ENCODE measurements around the gene PROZ. TPM values are rescaled to one million over a fixed set of nuclear protein-coding genes. Genes with fewer than 3 reads are reported as not detected.

PROZ gene
- total RNA-seq, 1 experiment from 2014 or later, result not detected

DNA sequence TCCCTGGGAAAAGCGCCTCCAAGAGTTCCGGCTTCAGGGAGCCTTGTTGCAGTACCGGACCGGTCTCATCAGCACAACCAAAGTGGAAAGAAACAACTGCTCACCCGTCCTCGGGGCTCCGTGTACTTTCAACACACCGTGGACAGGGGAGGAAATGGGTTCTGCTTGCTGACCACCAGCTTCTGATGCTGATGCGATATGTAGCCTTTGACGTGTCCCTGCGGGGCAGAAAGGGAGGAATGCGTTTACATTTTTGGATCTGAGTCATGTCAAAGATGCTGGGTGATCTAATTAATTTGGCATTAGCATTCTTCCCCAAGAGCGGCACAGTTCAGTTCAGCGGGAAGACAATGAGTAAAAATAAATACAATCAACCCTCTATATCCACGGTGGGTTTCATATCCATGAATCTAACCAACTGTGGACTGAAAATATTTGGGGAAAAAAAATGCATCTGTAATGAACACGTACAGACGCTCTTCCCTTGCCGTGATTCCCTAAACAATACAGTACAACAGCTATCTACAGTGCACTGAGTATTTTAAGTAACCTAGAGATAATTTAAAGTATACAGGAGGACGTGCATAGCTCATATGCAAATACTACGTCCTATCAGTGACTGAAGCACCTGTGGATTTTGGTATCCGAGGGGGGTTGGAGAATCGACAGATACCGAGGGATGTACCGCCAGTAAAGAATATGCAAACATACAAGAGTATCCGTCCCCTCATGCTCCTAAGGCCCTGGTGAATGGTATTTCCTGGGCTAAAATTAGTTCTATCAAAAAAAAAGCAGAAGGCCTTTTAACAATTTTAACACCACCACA lies 19.8 kb downstream of the PROZ start:
- Histone ChIP-seq H2AFZ (ENCODE audit: low read length) (no peak overlapping the region), H2BK20ac (ENCODE audit: low read depth, low read length, poor library complexity, severe bottlenecking) (no peak overlapping the region), H3K9me3 (ENCODE audit: control insufficient read depth, low read depth, low read length) (no peaks in the 10 kb centered on the region), H3K27ac (ENCODE audit: insufficient read length, low read depth, low read length) (no peak overlapping the region), H3K79me2 (ENCODE audit: insufficient read depth, low read length) (no peaks in the 10 kb centered on the region), H2BK120ac (ENCODE audit: low read depth, low read length, poor library complexity, severe bottlenecking) (no peak overlapping the region), H2BK12ac (ENCODE audit: insufficient read length, low read depth, low read length) (no peak overlapping the region), H3K79me1 (ENCODE audit: insufficient read depth, low read depth, low read length, poor library complexity, severe bottlenecking) (no peaks in the 10 kb centered on the region), H3K27me3 (ENCODE audit: insufficient read depth, low read length) (no peaks in the 10 kb centered on the region), H3K23me2 (ENCODE audit: insufficient read length, low read depth, low read length, poor library complexity, severe bottlenecking) (no peaks in the 10 kb centered on the region), H3K14ac (ENCODE audit: insufficient read depth, low read length) (no peak overlapping the region), H3K18ac (ENCODE audit: insufficient read length, low read depth, low read length) (no peak overlapping the region), H3K4me2 (ENCODE audit: insufficient read depth, insufficient read length, low read length) (no peak overlapping the region), H3K23ac (ENCODE audit: insufficient read length, low read depth, low read length) (no peak overlapping the region), H3K9ac (ENCODE audit: extremely low read depth, insufficient read length, low read length) (no peak overlapping the region), H4K8ac (replicated peaks; ENCODE audit: insufficient read length, low read depth, low read length) (no peak overlapping the region), H3K4ac (ENCODE audit: low read depth, low read length) (no peak overlapping the region), H3K56ac (ENCODE audit: insufficient read length, low read depth, low read length) (no peak overlapping the region), H2BK5ac (ENCODE audit: insufficient read length, low read length) (no peak overlapping the region), H4K91ac (ENCODE audit: insufficient read length, low read depth, low read length) (no peak overlapping the region), H2AK5ac (ENCODE audit: insufficient read length, low read length) (no peak overlapping the region), H3K4me1 (ENCODE audit: insufficient read depth, low read length) (no peaks in the 10 kb centered on the region), H4K5ac (ENCODE audit: insufficient read length, low read depth, low read length) (no peak overlapping the region), H4K20me1 (ENCODE audit: control insufficient read depth, insufficient read depth, insufficient read length) (no peaks in the 10 kb centered on the region), H3T11ph (ENCODE audit: low read length) (no peak overlapping the region), H2BK15ac (ENCODE audit: low read depth, low read length) (no peak overlapping the region)
- Mint-ChIP-seq H3K27ac (no peak overlapping the region), H3K4me3 (no peak overlapping the region), H3K9me3 (no peaks in the 10 kb centered on the region), H3K36me3 (ENCODE audit: insufficient read depth in 1 of 3, low read depth in 3 of 3) (peaks cover 31 to 82% (median 79%) of the 10 kb centered on the region in 3 experiments), H3K27me3 (ENCODE audit: low read depth) (no peaks in the 10 kb centered on the region; the same call in 1 of the 2 replicates), H3K4me1 (peaks cover 18 to 28% of the 10 kb centered on the region in 2 experiments)
- no peak for DNase-seq
- TF ChIP-seq, protein P1, sequence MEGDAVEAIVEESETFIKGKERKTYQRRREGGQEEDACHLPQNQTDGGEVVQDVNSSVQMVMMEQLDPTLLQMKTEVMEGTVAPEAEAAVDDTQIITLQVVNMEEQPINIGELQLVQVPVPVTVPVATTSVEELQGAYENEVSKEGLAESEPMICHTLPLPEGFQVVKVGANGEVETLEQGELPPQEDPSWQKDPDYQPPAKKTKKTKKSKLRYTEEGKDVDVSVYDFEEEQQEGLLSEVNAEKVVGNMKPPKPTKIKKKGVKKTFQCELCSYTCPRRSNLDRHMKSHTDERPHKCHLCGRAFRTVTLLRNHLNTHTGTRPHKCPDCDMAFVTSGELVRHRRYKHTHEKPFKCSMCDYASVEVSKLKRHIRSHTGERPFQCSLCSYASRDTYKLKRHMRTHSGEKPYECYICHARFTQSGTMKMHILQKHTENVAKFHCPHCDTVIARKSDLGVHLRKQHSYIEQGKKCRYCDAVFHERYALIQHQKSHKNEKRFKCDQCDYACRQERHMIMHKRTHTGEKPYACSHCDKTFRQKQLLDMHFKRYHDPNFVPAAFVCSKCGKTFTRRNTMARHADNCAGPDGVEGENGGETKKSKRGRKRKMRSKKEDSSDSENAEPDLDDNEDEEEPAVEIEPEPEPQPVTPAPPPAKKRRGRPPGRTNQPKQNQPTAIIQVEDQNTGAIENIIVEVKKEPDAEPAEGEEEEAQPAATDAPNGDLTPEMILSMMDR (conservative IDR thresholded peaks at IDR 0.05), result no peak
- WGBS (ENCODE audit: extremely low coverage, insufficient read length, low lambda C conversion rate), result no CpG with 5 or more reads among the region's 25 CpGs

Measured in H9 (cell line).